HEK293 (cell line): ENCODE results near the gene CHST8.

Experiments
- CTCF ChIA-PET: fragments of 350-600 bp; formaldehyde crosslinking; extraction: SDS; loops from one replicate; lab custom pipeline; 2021; ENCODE audit warnings: antibody characterized with exemption; lab: Yijun Ruan, JAX
- POLR2A ChIA-PET: fragments of 300-600 bp; formaldehyde crosslinking; extraction: SDS; loops from one replicate; lab custom pipeline; 2020; ENCODE audit warnings: antibody characterized with exemption, inconsistent platforms; lab: Yijun Ruan, JAX
- H3K27ac ChIP-seq: fragments of 200-500 bp; sonication (Bioruptor generic); 2 replicates; pipeline ENCODE4 v1.5.1; 2014; ENCODE audit warnings: low read depth, low read length, control low read depth, inconsistent platforms; ENCODE audit errors: extremely low read depth
- H3K36me3 ChIP-seq, 2 experiments: fragments of 200-500 bp in 1 of 2; sonication (Bioruptor generic) in 1 of 2; 1 replicate in 1 of 2; 2 replicates in 1 of 2; pipeline ENCODE4 v1.5.1; 2014 to 2017; ENCODE audit warnings: inconsistent platforms in 2 of 2, low read length in 2 of 2; ENCODE audit not compliant: control insufficient read depth in 2 of 2, insufficient read depth in 1 of 2
- H3K4me1 ChIP-seq: fragments of 200-500 bp; sonication (Bioruptor generic); 2 replicates; pipeline ENCODE4 v1.5.1; 2014; ENCODE audit warnings: mild to moderate bottlenecking, low read length, inconsistent platforms; ENCODE audit not compliant: control insufficient read depth, insufficient read depth
- H3K4me3 ChIP-seq: 2 replicates; pipeline ENCODE4 v1.5.1; 2011; ENCODE audit warnings: low read depth, mild to moderate bottlenecking, control low read depth, low read length, moderate library complexity
- H3K9me3 ChIP-seq: fragments of 200-500 bp; sonication (Bioruptor generic); 2 replicates; pipeline ENCODE4 v1.5.1; 2014; ENCODE audit warnings: low read depth, low read length, inconsistent platforms; ENCODE audit not compliant: control insufficient read depth, insufficient read depth
- FEZF1 ChIP-seq: fragments of 450-650 bp; formaldehyde crosslinking; IDR thresholded peaks from 2 replicates; pipeline ENCODE4 v1.5.1; 2016; ENCODE audit warnings: missing biosample characterization, missing genetic modification characterization
- KLF17 ChIP-seq: fragments of 450-650 bp; formaldehyde crosslinking; IDR thresholded peaks from 2 replicates; pipeline ENCODE4 v1.5.1; 2016; ENCODE audit warnings: missing biosample characterization, missing genetic modification characterization
- KLF9 ChIP-seq: fragments of 450-650 bp; formaldehyde crosslinking; IDR thresholded peaks from 2 replicates; pipeline ENCODE4 v1.5.1; 2016; ENCODE audit warnings: missing biosample characterization, missing genetic modification characterization, low read depth
- OVOL3 ChIP-seq: fragments of 450-650 bp; formaldehyde crosslinking; IDR thresholded peaks from 2 replicates; pipeline ENCODE4 v1.5.1; 2016; ENCODE audit warnings: missing biosample characterization, missing genetic modification characterization
- PATZ1 ChIP-seq: fragments of 450-650 bp; formaldehyde crosslinking; IDR thresholded peaks from 2 replicates; pipeline ENCODE4 v1.5.1; 2016; ENCODE audit warnings: missing biosample characterization, missing genetic modification characterization
- SP3 ChIP-seq: fragments of 450-650 bp; formaldehyde crosslinking; IDR thresholded peaks from 2 replicates; pipeline ENCODE4 v1.5.1; 2016; ENCODE audit warnings: missing biosample characterization, missing genetic modification characterization
- YY1 ChIP-seq: fragments of 450-650 bp; formaldehyde crosslinking; IDR thresholded peaks from 2 replicates; pipeline ENCODE4 v1.5.1; 2018; ENCODE audit warnings: missing biosample characterization, missing genetic modification characterization
- ZBTB17 ChIP-seq: fragments of 450-650 bp; formaldehyde crosslinking; IDR thresholded peaks from 2 replicates; pipeline ENCODE4 v1.5.1; 2016; ENCODE audit warnings: missing biosample characterization, missing genetic modification characterization
- ZBTB20 ChIP-seq: fragments of 450-650 bp; formaldehyde crosslinking; IDR thresholded peaks from 2 replicates; pipeline ENCODE4 v1.5.1; 2016; ENCODE audit warnings: missing biosample characterization, missing genetic modification characterization
- ZBTB21 ChIP-seq: fragments of 450-650 bp; formaldehyde crosslinking; IDR thresholded peaks from 2 replicates; pipeline ENCODE4 v1.5.1; 2017; ENCODE audit warnings: missing biosample characterization, missing genetic modification characterization
- ZBTB26 ChIP-seq: fragments of 450-650 bp; formaldehyde crosslinking; optimal IDR thresholded peaks from 2 replicates; pipeline ENCODE3; 2016; ENCODE audit warnings: missing biosample characterization, mild to moderate bottlenecking, missing genetic modification characterization
- ZBTB6 ChIP-seq: fragments of 450-650 bp; formaldehyde crosslinking; IDR thresholded peaks from 2 replicates; pipeline ENCODE4 v1.5.1; 2017; ENCODE audit warnings: missing biosample characterization, missing genetic modification characterization
- ZFP41 ChIP-seq: fragments of 450-650 bp; formaldehyde crosslinking; IDR thresholded peaks from 2 replicates; pipeline ENCODE4 v1.5.1; 2016; ENCODE audit warnings: missing biosample characterization, missing genetic modification characterization, borderline replicate concordance
- ZNF146 ChIP-seq: fragments of 450-650 bp; formaldehyde crosslinking; IDR thresholded peaks from 2 replicates; pipeline ENCODE4 v1.5.1; 2016; ENCODE audit warnings: missing biosample characterization, missing genetic modification characterization
- ZNF18 ChIP-seq: fragments of 450-650 bp; formaldehyde crosslinking; IDR thresholded peaks from 2 replicates; pipeline ENCODE4 v1.5.1; 2016; ENCODE audit warnings: missing biosample characterization, missing genetic modification characterization
- ZNF239 ChIP-seq: fragments of 450-650 bp; formaldehyde crosslinking; IDR thresholded peaks from 2 replicates; pipeline ENCODE4 v1.5.1; 2016; ENCODE audit warnings: missing biosample characterization, missing genetic modification characterization
- ZNF266 ChIP-seq: fragments of 450-650 bp; formaldehyde crosslinking; IDR thresholded peaks from 2 replicates; pipeline ENCODE4 v1.5.1; 2016; ENCODE audit warnings: missing biosample characterization, missing genetic modification characterization, low read depth
- ZNF335 ChIP-seq: fragments of 450-650 bp; formaldehyde crosslinking; conservative IDR thresholded peaks from 2 replicates; pipeline ENCODE4 v1.5.1; 2016; ENCODE audit warnings: missing biosample characterization, missing genetic modification characterization
- ZNF341 ChIP-seq: fragments of 450-650 bp; formaldehyde crosslinking; IDR thresholded peaks from 2 replicates; pipeline ENCODE4; 2016; ENCODE audit warnings: low read depth, missing biosample characterization, missing genetic modification characterization
- ZNF366 ChIP-seq: fragments of 450-650 bp; formaldehyde crosslinking; conservative IDR thresholded peaks from 2 replicates; pipeline ENCODE4 v1.5.1; 2016; ENCODE audit warnings: missing biosample characterization, missing genetic modification characterization
- ZNF394 ChIP-seq: fragments of 450-650 bp; formaldehyde crosslinking; IDR thresholded peaks from 2 replicates; pipeline ENCODE4 v1.5.1; 2016; ENCODE audit warnings: missing biosample characterization, missing genetic modification characterization, mild to moderate bottlenecking, moderate library complexity, borderline replicate concordance
- ZNF600 ChIP-seq: fragments of 450-650 bp; formaldehyde crosslinking; IDR thresholded peaks from 2 replicates; pipeline ENCODE4 v1.5.1; 2016; ENCODE audit warnings: missing biosample characterization, missing genetic modification characterization
- ZNF623 ChIP-seq: fragments of 450-650 bp; formaldehyde crosslinking; IDR thresholded peaks from 2 replicates; pipeline ENCODE4 v1.5.1; 2016; ENCODE audit warnings: missing biosample characterization, missing genetic modification characterization
- ZNF777 ChIP-seq: fragments of 450-650 bp; formaldehyde crosslinking; IDR thresholded peaks from 2 replicates; pipeline ENCODE4 v1.5.1; 2017; ENCODE audit warnings: missing biosample characterization, missing genetic modification characterization, borderline replicate concordance
- ZSCAN4 ChIP-seq: fragments of 450-650 bp; formaldehyde crosslinking; IDR thresholded peaks from 2 replicates; pipeline ENCODE4 v1.5.1; 2017; ENCODE audit warnings: missing biosample characterization, missing genetic modification characterization
- ZSCAN5A ChIP-seq: fragments of 450-650 bp; formaldehyde crosslinking; IDR thresholded peaks from 2 replicates; pipeline ENCODE4 v1.5.1; 2016; ENCODE audit warnings: missing biosample characterization, missing genetic modification characterization

Gene CHST8

GRCh38 chr19:33622505-33622808 lies 704 bp downstream of the CHST8 start (continued):
- TF ChIP-seq ZNF366: no peak
- TF ChIP-seq YY1 (tag by site-specific recombination): peak; percentile 49; the same call in 1 of the 2 replicates
- no peak for TF ChIP-seq ZFP41
- peak; percentile 7; the same call in 1 of the 2 replicates for TF ChIP-seq SP3 (tag by site-specific recombination)
- peak; percentile 45; the same call in 1 of the 2 replicates for TF ChIP-seq ZBTB20 (tag by site-specific recombination)

- CTCF ChIA-PET: interaction anchor here (0.6 to 1.8 kb wide), 4 partner anchors 191 to 480 kb away, joined by 3 to 10 read pairs (median 4); no protein-coding TSS in a partner anchor
- TF ChIP-seq PATZ1 (tag by site-specific recombination) (peak; percentile 62), KLF9 (peak; percentile 66), ZNF777 (tag by site-specific recombination) (peak; percentile 10; the same call in 1 of the 2 replicates), ZNF600 (tag by site-specific recombination) (peak; percentile 83), ZSCAN5A (tag by site-specific recombination) (0 out of 2 replicates have a peak, but pooled peaks have one; percentile 13), ZNF146 (0 out of 2 replicates have a peak, but pooled peaks have one; percentile 14), ZNF341 (tag by site-specific recombination) (no peak), ZSCAN4 (tag by site-specific recombination) (peak; percentile 69), KLF17 (tag by site-specific recombination) (peak; percentile 67; the same call in 1 of the 2 replicates), ZNF623 (no peak), FEZF1 (tag by site-specific recombination) (no peak), ZNF394 (tag by site-specific recombination) (no peak), ZNF335 (tag by site-specific recombination) (peak; percentile 65), ZBTB6 (tag by site-specific recombination) (peak; percentile 61; the same call in 1 of the 2 replicates), ZNF18 (tag by site-specific recombination) (peak; percentile 92), ZNF266 (tag by site-specific recombination) (no peak), ZBTB20 (tag by site-specific recombination) (peak; percentile 53; the same call in 1 of the 2 replicates), ZNF239 (no peak), ZBTB21 (peak; percentile 49), ZBTB26 (tag by site-specific recombination) (peak; percentile 90), OVOL3 (no peak), ZNF366 (peak; percentile 4; the same call in 1 of the 2 replicates), ZBTB17 (tag by site-specific recombination) (peak; percentile 94)
Measured at GRCh38 chr19:33622809-33623511, 1.2 kb downstream of the CHST8 start.

More at GRCh38 chr19:33622809-33623511, 1.2 kb downstream of the CHST8 start:
- peak overlapping the region; percentile 67; the same call in 1 of the 2 replicates for H3K27ac ChIP-seq
- H3K36me3 ChIP-seq: no peaks in the 10 kb centered on the region; a peak in 1 of 3 replicates
- H3K4me3 ChIP-seq: peak overlapping the region; percentile 43
- POLR2A ChIA-PET: interaction anchor here (0.8 to 2.6 kb wide), 7 partner anchors 9 to 192 kb away, joined by 3 to 9 read pairs (median 4); no protein-coding TSS in a partner anchor
- no peaks in the 10 kb centered on the region for H3K9me3 ChIP-seq
- H3K4me1 ChIP-seq: peaks cover 9% of the 10 kb centered on the region
